A673 (cell line): Measurements from ENCODE around the gene ROMO1. TPM values are rescaled to one million over a fixed set of nuclear protein-coding genes. Genes with fewer than 3 reads are reported as not detected.

ENCODE experiments used
- BruUV-seq: library from RNA; stranded (reverse); fragments of 400-500 nt; replicated peaks from 2 replicates; lab custom pipeline; 2021; lab: Mats Ljungman, UMichigan
- CTCF ChIA-PET: fragments of 300-600 bp; sonication (Branson Sonifier 250); formaldehyde crosslinking; loops from one replicate; lab custom pipeline; 2022; ENCODE audit warnings: antibody characterized with exemption; lab: Charles Lee
- POLR2A ChIA-PET: fragments of 300-600 bp; sonication (Branson Sonifier 250); formaldehyde crosslinking; loops from one replicate; lab custom pipeline; 2022; ENCODE audit warnings: antibody characterized with exemption; ENCODE audit not compliant: low non-redundant PET; lab: Charles Lee
- DNase-seq: peaks from one replicate; pipeline ENCODE4 v3.0.0-alpha.2; 2015; ENCODE audit warnings: low spot score
- H3K27ac ChIP-seq: fragments of 200-600 bp; sonication (generic); 2 replicates; pipeline ENCODE4 v1.5.1; 2016; ENCODE audit warnings: mixed run types, low read depth, mild to moderate bottlenecking, mixed read lengths, antibody characterized with exemption, low read length; ENCODE audit not compliant: poor library complexity, severe bottlenecking
- H3K27me3 ChIP-seq: fragments of 200-600 bp; sonication (generic); replicated peaks from 2 replicates; pipeline ENCODE4 v1.6.1; 2017; ENCODE audit warnings: mixed run types, low read depth, mild to moderate bottlenecking, mixed read lengths, antibody characterized with exemption, low read length; ENCODE audit not compliant: insufficient read depth, poor library complexity
- H3K36me3 ChIP-seq: fragments of 200-600 bp; sonication (generic); 2 replicates; pipeline ENCODE4 v1.6.1; 2016; ENCODE audit warnings: mixed run types, mild to moderate bottlenecking, mixed read lengths, antibody characterized with exemption, low read length; ENCODE audit not compliant: insufficient read depth, poor library complexity, severe bottlenecking
- H3K4me1 ChIP-seq: fragments of 200-600 bp; sonication (generic); 2 replicates; pipeline ENCODE4 v1.6.1; 2017; ENCODE audit warnings: mixed run types, mild to moderate bottlenecking, mixed read lengths, antibody characterized with exemption, low read length; ENCODE audit not compliant: insufficient read depth, poor library complexity, severe bottlenecking
- H3K4me3 ChIP-seq: fragments of 200-600 bp; sonication (generic); 2 replicates; pipeline ENCODE4 v1.5.1; 2016; ENCODE audit warnings: low read depth, mixed run types, mild to moderate bottlenecking, mixed read lengths, low read length; ENCODE audit not compliant: poor library complexity, severe bottlenecking
- H3K9me3 ChIP-seq: fragments of 200-600 bp; sonication (generic); 2 replicates; pipeline ENCODE4 v1.6.1; 2016; ENCODE audit warnings: mixed run types, low read depth, mild to moderate bottlenecking, mixed read lengths, antibody characterized with exemption, low read length; ENCODE audit not compliant: poor library complexity, severe bottlenecking
- EZH2 ChIP-seq: fragments of 200-600 bp; sonication (generic); IDR thresholded peaks from 2 replicates; pipeline ENCODE4 v1.6.1; 2017; ENCODE audit warnings: borderline replicate concordance, low read depth, mild to moderate bottlenecking, mixed read lengths, antibody characterized with exemption, low read length; ENCODE audit not compliant: poor library complexity, severe bottlenecking
- intact Hi-C: fragments of 100-400 bp; cut with micrococcal nuclease; formaldehyde crosslinking; loops from one replicate; pipeline ENCODE4 v1.10.0; 2022; ENCODE audit not compliant: unreplicated experiment
- total RNA-seq: library from RNA; stranded (reverse); gene quantifications from 2 replicates; pipeline ENCODE4 v1.2.3, GENCODE V29; 2021
- TF ChIP-seq, protein P1 (sequence below): fragments of 300-800, 200-600 bp; sonication (generic); conservative IDR thresholded peaks from 2 replicates; pipeline ENCODE4 v1.5.1; 2017; ENCODE audit warnings: low read depth, mild to moderate bottlenecking, antibody characterized with exemption, low read length, moderate library complexity, mixed read lengths

ROMO1 gene
- total RNA-seq, 1 experiment from 2014 or later = 134 TPM

DNA sequence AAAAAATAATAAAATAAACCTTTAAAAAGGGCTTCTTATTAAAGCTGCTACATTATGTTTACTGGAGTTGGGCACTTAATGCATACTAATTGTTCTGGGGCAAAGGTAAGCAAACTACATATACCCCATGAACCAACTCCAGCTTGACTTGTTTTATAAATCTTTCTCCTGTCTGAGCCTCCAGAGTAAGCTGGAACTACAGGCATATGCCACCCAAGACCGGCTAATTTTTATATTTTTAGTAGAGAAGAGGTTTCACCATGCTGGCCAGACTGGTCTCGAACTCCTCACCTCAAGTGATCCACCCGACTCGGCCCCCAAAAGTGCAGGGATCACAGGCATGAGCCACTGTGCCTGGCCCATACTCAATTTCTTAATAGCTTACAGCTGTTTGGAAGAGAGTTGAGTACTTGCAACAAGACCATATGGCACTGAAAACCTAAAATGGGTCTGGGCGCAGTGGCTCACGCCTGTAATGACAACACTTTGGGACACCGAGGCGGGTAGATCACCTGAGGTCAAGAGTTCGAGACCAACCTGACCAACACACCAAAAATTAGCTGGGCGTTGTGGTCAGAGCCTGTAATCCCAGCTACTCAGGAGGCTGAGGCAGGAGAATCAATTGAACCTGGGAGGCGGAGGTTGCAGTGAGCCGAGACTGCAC is 19.9 kb downstream of the ROMO1 start:
- DNase-seq = no peak
- Histone ChIP-seq H3K4me1 (no peaks in the 10 kb centered on the region), H3K36me3 (peaks cover 100% of the 10 kb centered on the region), H3K4me3 (no peak overlapping the region), H3K27ac (no peak overlapping the region), H3K9me3 (no peaks in the 10 kb centered on the region), H3K27me3 (no peaks in the 10 kb centered on the region)
- intact Hi-C loops = no loop called here
- ChIA-PET CTCF (interaction anchor here (1.1 kb wide), 1 partner anchor 165 kb away, joined by 3 read pairs; no protein-coding TSS in a partner anchor), POLR2A (no interaction called here)
- BruUV-seq = no TSS peak
- TF ChIP-seq, protein P1, sequence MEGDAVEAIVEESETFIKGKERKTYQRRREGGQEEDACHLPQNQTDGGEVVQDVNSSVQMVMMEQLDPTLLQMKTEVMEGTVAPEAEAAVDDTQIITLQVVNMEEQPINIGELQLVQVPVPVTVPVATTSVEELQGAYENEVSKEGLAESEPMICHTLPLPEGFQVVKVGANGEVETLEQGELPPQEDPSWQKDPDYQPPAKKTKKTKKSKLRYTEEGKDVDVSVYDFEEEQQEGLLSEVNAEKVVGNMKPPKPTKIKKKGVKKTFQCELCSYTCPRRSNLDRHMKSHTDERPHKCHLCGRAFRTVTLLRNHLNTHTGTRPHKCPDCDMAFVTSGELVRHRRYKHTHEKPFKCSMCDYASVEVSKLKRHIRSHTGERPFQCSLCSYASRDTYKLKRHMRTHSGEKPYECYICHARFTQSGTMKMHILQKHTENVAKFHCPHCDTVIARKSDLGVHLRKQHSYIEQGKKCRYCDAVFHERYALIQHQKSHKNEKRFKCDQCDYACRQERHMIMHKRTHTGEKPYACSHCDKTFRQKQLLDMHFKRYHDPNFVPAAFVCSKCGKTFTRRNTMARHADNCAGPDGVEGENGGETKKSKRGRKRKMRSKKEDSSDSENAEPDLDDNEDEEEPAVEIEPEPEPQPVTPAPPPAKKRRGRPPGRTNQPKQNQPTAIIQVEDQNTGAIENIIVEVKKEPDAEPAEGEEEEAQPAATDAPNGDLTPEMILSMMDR = no peak
- no peak for TF ChIP-seq EZH2

GRCh38 chr20:35719717-35720116 is 20.5 kb downstream of the ROMO1 start:
- Histone ChIP-seq H3K4me3 (no peak overlapping the region), H3K27me3 (no peaks in the 10 kb centered on the region), H3K27ac (no peak overlapping the region), H3K9me3 (no peaks in the 10 kb centered on the region), H3K36me3 (peaks cover 100% of the 10 kb centered on the region), H3K4me1 (no peaks in the 10 kb centered on the region)
- TF ChIP-seq, protein P1 = no peak
- no peak for TF ChIP-seq EZH2
- CTCF ChIA-PET = interaction anchor here (1.1 kb wide), 1 partner anchor 165 kb away, joined by 3 read pairs; no protein-coding TSS in a partner anchor
- intact Hi-C loops = no loop called here
- no TSS peak for BruUV-seq
- DNase-seq = no peak
- POLR2A ChIA-PET = interaction anchor here (0.7 kb wide), 1 partner anchor 86 kb away, joined by 3 read pairs; no protein-coding TSS in a partner anchor

- no peak overlapping the region for H3K4me3 ChIP-seq
- intact Hi-C loops = no loop called here
- H3K27me3 ChIP-seq = no peaks in the 10 kb centered on the region
- H3K4me1 ChIP-seq = no peaks in the 10 kb centered on the region
- H3K9me3 ChIP-seq = no peaks in the 10 kb centered on the region
- DNase-seq = no peak
- no TSS peak for BruUV-seq
- TF ChIP-seq EZH2 = no peak
- TF ChIP-seq, protein P1 = no peak
- ChIA-PET POLR2A (interaction anchor here (0.7 kb wide), 1 partner anchor 85 kb away, joined by 3 read pairs; no protein-coding TSS in a partner anchor), CTCF (interaction anchor here (1.1 kb wide), 1 partner anchor 164 kb away, joined by 3 read pairs; no protein-coding TSS in a partner anchor)
- H3K27ac ChIP-seq = no peak overlapping the region
- H3K36me3 ChIP-seq = peaks cover 100% of the 10 kb centered on the region
Observed at GRCh38 chr20:35720165-35721123, 21.2 kb downstream of the ROMO1 start.
